HEK293T (cell line): Measurements from ENCODE around the gene EFCAB6.

Source experiments
- ARNT ChIP-seq: fragments of 450-650 bp; IDR thresholded peaks from 2 replicates; pipeline ENCODE4 v1.6.1; 2017; ENCODE audit warnings: mild to moderate bottlenecking
- CTBP1 ChIP-seq: fragments of 450-650 bp; IDR thresholded peaks from 2 replicates; pipeline ENCODE4 v1.6.1; 2016; ENCODE audit warnings: borderline replicate concordance
- ELF4 ChIP-seq: fragments of 450-650 bp; IDR thresholded peaks from 2 replicates; pipeline ENCODE4 v1.6.1; 2017; ENCODE audit warnings: antibody characterized with exemption
- FOXA1 ChIP-seq: fragments of 450-650 bp; IDR thresholded peaks from 2 replicates; pipeline ENCODE4 v1.6.1; 2016; ENCODE audit warnings: mild to moderate bottlenecking
- FOXK2 ChIP-seq: fragments of 450-650 bp; IDR thresholded peaks from 2 replicates; pipeline ENCODE4 v1.6.1; 2016; ENCODE audit warnings: mild to moderate bottlenecking
- FOXM1 ChIP-seq: fragments of 450-650 bp; IDR thresholded peaks from 2 replicates; pipeline ENCODE4 v1.6.1; 2017; ENCODE audit warnings: mild to moderate bottlenecking, borderline replicate concordance
- HDGF ChIP-seq: fragments of 450-650 bp; IDR thresholded peaks from 2 replicates; pipeline ENCODE4 v1.6.1; 2017; ENCODE audit warnings: antibody characterized with exemption, borderline replicate concordance
- L3MBTL2 ChIP-seq: fragments of 450-650 bp; conservative IDR thresholded peaks from 2 replicates; pipeline ENCODE4 v1.6.1; 2016; ENCODE audit warnings: mild to moderate bottlenecking
- LEF1 ChIP-seq: fragments of 450-650 bp; IDR thresholded peaks from 2 replicates; pipeline ENCODE4 v1.6.1; 2017; ENCODE audit warnings: mild to moderate bottlenecking, borderline replicate concordance
- SP1 ChIP-seq: fragments of 450-650 bp; IDR thresholded peaks from 2 replicates; pipeline ENCODE4 v1.6.1; 2017
- TARDBP ChIP-seq: fragments of 450-650 bp; IDR thresholded peaks from 2 replicates; pipeline ENCODE4 v1.6.1; 2016

GRCh38 chr22:43541022-43541421 lies 271.1 kb downstream of the EFCAB6 start:
- no peak for TF ChIP-seq FOXK2
- no peak for TF ChIP-seq HDGF
- no peak for TF ChIP-seq FOXM1
- no peak for TF ChIP-seq TARDBP
- TF ChIP-seq ARNT, result no peak
- no peak for TF ChIP-seq FOXA1
- no peak for TF ChIP-seq L3MBTL2
- TF ChIP-seq LEF1, result no peak
- TF ChIP-seq CTBP1, result no peak
- TF ChIP-seq SP1, result no peak
- TF ChIP-seq ELF4, result no peak
